ENCODE results near the gene BCL10.

Gene BCL10

DNA sequence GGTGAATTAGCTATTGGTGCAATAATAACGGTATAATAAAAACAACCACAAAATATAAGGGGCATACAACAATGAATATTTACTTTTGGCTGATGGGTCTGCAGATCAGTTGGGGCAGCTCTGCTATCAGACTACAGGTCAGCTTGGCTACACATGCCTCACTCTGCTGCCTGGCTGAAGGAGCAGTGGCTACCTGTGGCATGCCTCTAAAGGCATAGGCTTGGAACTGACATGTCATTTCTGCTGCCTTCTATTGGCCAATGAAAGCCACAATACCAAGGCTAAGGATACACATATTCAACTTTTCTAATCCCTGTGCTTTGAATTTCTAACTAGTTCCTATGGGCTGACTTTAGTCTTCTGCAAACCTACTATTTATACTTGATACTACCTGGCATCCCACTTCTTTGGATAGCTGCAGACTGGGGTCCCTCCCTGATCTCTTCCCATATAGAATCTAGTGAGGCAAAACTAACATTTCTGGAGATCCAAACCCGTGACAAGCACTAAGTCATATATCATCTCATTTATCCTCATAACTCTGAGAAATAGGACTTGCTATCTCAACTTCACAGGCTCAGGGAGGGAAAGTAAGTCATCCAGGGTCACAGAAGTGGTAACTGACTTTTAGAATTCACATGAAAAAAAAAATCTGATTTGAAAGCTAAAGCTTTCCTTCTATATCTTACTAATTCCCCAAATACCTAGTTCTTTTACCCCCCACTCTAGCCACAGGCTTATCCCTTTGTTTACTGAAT, 56.4 kb downstream of the BCL10 start:
- no peak for DNase-seq

DNA sequence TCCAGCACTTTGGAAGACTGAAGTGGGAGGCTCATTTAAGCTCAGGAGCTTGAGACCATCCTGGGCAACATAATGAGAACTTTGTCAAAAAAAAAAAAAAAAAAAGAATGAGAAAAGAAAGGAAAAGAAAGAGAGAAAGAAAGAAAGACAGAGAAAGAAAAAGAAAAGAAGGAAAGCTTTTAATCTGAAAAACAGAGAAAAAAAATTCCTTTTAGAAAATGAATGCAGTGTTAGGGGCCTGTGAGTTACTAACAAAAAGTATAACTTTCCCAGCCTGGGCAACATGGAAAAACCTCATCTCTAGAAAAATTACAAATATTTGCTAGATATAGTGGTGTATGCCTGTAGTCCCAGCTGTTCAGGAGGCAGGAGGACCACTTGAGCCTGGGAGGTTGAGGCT, 59.7 kb downstream of the BCL10 start:
- DNase-seq = no peak

Data from NCI-H146 (cell line).